MG63 (cell line): ENCODE data around the gene PRUNE2. TPM values are rescaled to one million over a fixed set of nuclear protein-coding genes. Genes with fewer than 3 reads are reported as not detected.
"Not testable (repeated sequence)": the region's sequence is repeated elsewhere in the genome, so short reads cannot be mapped to it uniquely, and the experiment has no call there.

Source experiments
- DNase-seq: peaks from one replicate; pipeline ENCODE4 v3.0.0-alpha.2; 2020
- H3K27me3 ChIP-seq: fragments of 250-450 bp; sonication (Bioruptor Pico); 2 replicates; pipeline ENCODE4 v1.5.1; 2020; ENCODE audit warnings: mild to moderate bottlenecking, moderate library complexity
- H3K36me3 ChIP-seq: fragments of 250-450 bp; sonication (Bioruptor Pico); 2 replicates; pipeline ENCODE4 v1.5.1; 2020; ENCODE audit warnings: mild to moderate bottlenecking, moderate library complexity
- H3K4me3 ChIP-seq: fragments of 250-450 bp; sonication (Bioruptor Pico); 2 replicates; pipeline ENCODE4 v1.5.1; 2020; ENCODE audit warnings: mild to moderate bottlenecking, moderate library complexity
- H3K9me3 ChIP-seq: fragments of 250-450 bp; sonication (Bioruptor Pico); 2 replicates; pipeline ENCODE4 v1.5.1; 2020; ENCODE audit warnings: mild to moderate bottlenecking, moderate library complexity
- total RNA-seq: library from RNA; depleted of rRNA; stranded (reverse); fragments of >200 nt; shearing (Covaris generic); gene quantifications from 2 replicates; pipeline ENCODE4 v1.2.3, GENCODE V29; 2014; ENCODE audit warnings: low replicate concordance

The PRUNE2 gene
- total RNA-seq, 1 experiment from 2014 or later: 2.7 TPM

DNA sequence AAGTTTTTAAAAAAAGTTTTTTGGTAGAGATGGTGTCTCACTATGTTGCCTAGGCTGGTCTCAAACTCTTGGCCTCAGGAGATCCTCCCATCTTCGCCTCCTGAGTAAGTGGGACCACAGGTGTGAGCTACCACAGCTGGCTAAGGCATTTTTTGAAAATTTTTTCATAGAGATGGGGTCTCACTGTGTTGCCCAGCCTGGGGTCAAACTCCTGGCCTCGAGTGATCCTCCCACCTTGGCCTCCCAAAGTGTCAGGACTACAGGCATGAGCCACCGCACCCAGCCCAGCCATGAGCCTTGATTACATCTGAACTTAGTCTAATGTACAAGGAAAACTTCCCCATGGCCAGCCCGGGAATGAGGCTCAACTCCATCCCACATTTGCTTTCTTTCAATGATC, 219.2 kb downstream of the PRUNE2 start:
- DNase-seq: no peak
- H3K27me3 ChIP-seq: no peaks in the 10 kb centered on the region
- H3K4me3 ChIP-seq: no peak overlapping the region
- no peaks in the 10 kb centered on the region for H3K9me3 ChIP-seq
- no peaks in the 10 kb centered on the region for H3K36me3 ChIP-seq

- H3K27me3 ChIP-seq: no peaks in the 10 kb centered on the region
- H3K4me3 ChIP-seq: no peak overlapping the region
- no peak for DNase-seq
- no peaks in the 10 kb centered on the region for H3K36me3 ChIP-seq
- H3K9me3 ChIP-seq: no peaks in the 10 kb centered on the region
These were observed 221.7 kb downstream of the PRUNE2 start for GRCh38 chr9:76684213-76684612.

- Histone ChIP-seq H3K9me3 (no peaks in the 10 kb centered on the region), H3K36me3 (no peaks in the 10 kb centered on the region), H3K27me3 (no peaks in the 10 kb centered on the region), H3K4me3 (no peak overlapping the region)
- DNase-seq: no peak
These were observed 224.4 kb downstream of the PRUNE2 start for GRCh38 chr9:76681556-76681955.

- no peaks in the 10 kb centered on the region for H3K27me3 ChIP-seq
- no peaks in the 10 kb centered on the region for H3K9me3 ChIP-seq
- H3K4me3 ChIP-seq: no peak overlapping the region
- no peak for DNase-seq
- no peaks in the 10 kb centered on the region for H3K36me3 ChIP-seq
These were observed 225.0 kb downstream of the PRUNE2 start for GRCh38 chr9:76680716-76681425.

DNA sequence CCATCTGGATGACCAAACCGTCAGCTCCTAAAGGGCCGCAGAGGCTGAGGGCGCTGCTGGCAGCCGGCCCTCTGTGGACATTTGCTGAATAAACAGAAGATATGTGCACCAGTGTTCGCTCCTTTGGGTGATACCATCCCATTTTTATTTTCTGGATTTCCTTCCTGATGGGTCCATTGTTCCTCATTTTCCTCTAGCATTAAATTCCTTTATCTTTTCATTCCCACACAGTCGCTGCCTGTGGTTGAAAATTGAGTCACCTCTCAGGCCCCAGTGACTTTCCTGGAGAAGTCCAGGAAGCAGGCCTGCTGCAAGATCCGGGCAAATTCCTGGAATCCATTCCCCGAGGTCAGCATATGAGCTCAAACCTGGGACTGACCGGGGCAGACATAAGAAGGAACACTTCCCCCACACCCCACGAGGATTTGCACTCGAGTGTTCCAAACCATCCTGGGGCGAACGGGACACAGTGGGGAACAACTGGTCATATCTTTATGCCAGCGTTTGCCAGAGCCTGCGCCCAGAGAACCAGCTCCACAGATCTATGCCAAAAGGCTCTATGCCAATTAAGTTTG, 228.3 kb downstream of the PRUNE2 start:
- Histone ChIP-seq H3K9me3 (no peaks in the 10 kb centered on the region), H3K36me3 (no peaks in the 10 kb centered on the region), H3K27me3 (no peaks in the 10 kb centered on the region), H3K4me3 (no peak overlapping the region)
- DNase-seq: peak; percentile 23

- DNase-seq: no peak
- no peak overlapping the region for H3K4me3 ChIP-seq
- H3K27me3 ChIP-seq: no peaks in the 10 kb centered on the region
- H3K9me3 ChIP-seq: no peaks in the 10 kb centered on the region
- H3K36me3 ChIP-seq: no peaks in the 10 kb centered on the region
These were observed 229.1 kb downstream of the PRUNE2 start for GRCh38 chr9:76676857-76677256.

DNA sequence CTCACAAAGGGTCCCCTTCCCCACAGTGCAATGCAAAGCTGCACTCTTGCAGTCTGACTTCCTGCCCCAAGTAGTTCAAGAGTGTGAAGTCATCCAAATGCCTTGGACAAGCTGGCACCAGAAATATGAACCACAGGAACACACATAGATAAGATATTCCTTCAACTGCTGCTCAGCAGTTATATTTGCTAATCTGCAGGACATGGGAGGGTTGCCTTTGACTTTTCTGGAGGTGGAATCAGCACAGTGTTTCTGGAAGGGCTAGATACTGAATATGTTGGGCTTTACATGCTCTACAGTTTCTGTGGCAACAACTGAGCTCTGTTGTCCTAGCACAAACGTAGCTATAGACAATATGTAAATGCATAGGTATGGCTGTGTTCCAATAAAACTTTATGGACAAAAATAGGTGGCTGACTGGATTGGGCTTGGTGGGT, 238.4 kb downstream of the PRUNE2 start:
- no peaks in the 10 kb centered on the region for H3K36me3 ChIP-seq
- no peaks in the 10 kb centered on the region for H3K27me3 ChIP-seq
- DNase-seq: peak; percentile 66

DNA sequence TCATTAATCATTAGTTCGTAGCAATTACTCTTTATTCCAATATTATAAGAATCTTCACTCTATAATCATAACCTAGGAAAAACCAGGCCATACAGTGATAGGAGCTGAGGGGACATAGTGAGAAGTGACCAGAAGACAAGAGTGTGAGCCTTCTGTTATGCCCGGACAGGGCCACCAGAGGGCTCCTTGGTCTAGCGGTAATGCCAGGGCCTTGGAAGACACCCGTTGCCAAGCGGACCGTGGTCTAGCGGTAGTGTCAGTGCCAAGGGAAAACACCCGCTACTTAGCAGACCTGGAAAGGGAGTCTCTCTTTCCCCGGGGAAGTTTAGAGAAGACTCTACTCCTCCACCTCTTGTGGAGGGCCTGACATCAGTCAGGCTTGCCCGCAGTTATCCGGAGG, 239.9 kb downstream of the PRUNE2 start:
- not testable (repeated sequence) for H3K27me3 ChIP-seq, H3K36me3 ChIP-seq, H3K9me3 ChIP-seq, H3K4me3 ChIP-seq
- peak; percentile 78 for DNase-seq

More for the DNA sequence above, 238.4 kb downstream of the PRUNE2 start:
- Histone ChIP-seq H3K4me3 (no peak overlapping the region), H3K9me3 (no peaks in the 10 kb centered on the region)

GRCh38 chr9:76665458-76665857, 240.5 kb downstream of the PRUNE2 start:
- Histone ChIP-seq H3K9me3 (no peaks in the 10 kb centered on the region), H3K4me3 (no peak overlapping the region), H3K27me3 (no peaks in the 10 kb centered on the region), H3K36me3 (no peaks in the 10 kb centered on the region)
- no peak for DNase-seq

DNA sequence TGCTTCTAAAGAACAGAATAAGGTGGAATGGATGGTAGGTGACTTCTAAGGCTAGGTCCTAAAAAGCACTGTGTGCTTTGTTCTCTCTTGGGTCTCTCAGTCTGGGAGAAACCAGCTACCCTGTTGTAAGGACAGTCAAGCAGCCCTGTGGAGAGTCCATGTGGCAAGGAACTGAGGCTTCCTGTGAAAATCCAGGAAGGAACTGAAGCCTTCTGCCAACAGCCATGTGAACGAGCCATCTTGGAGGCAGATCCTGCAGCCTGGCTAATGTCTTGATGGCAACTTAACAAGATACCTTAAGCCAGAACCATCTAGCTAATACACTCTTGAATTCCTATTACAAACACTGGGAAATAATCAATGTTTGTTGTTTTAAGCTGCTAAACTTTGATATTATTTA, 241.8 kb downstream of the PRUNE2 start:
- Histone ChIP-seq H3K36me3 (no peaks in the 10 kb centered on the region), H3K27me3 (no peaks in the 10 kb centered on the region), H3K9me3 (no peaks in the 10 kb centered on the region), H3K4me3 (no peak overlapping the region)
- DNase-seq: no peak

GRCh38 chr9:76662476-76663281, 243.2 kb downstream of the PRUNE2 start:
- no peak overlapping the region for H3K4me3 ChIP-seq
- no peaks in the 10 kb centered on the region for H3K27me3 ChIP-seq
- peak; percentile 12 for DNase-seq
- no peaks in the 10 kb centered on the region for H3K9me3 ChIP-seq
- H3K36me3 ChIP-seq: no peaks in the 10 kb centered on the region

GRCh38 chr9:76658510-76659231, 247.2 kb downstream of the PRUNE2 start:
- H3K9me3 ChIP-seq: no peaks in the 10 kb centered on the region
- no peaks in the 10 kb centered on the region for H3K27me3 ChIP-seq
- DNase-seq: no peak
- no peak overlapping the region for H3K4me3 ChIP-seq
- no peaks in the 10 kb centered on the region for H3K36me3 ChIP-seq

GRCh38 chr9:76657265-76657664, 248.6 kb downstream of the PRUNE2 start:
- no peak overlapping the region for H3K4me3 ChIP-seq
- no peaks in the 10 kb centered on the region for H3K27me3 ChIP-seq
- no peaks in the 10 kb centered on the region for H3K36me3 ChIP-seq
- no peak for DNase-seq
- no peaks in the 10 kb centered on the region for H3K9me3 ChIP-seq

DNA sequence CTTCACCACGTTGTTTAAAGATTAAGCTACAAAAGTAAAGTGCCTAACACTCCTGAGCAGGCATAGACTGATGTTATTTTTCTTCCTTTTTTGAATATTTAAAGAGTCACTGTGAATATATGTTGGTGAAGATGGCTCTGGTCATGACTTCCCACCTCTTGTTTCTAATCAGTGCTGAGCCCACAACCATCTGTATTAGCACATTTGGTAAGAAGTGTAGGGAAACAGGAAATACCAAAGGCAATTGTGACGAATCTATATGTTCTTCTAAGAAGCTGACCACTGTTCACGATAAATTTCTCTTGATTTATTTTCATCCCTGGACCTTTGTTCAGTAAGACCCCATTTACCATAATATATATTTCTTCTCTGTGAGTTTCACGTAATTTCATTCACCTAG, 249.9 kb downstream of the PRUNE2 start:
- no peaks in the 10 kb centered on the region for H3K36me3 ChIP-seq

DNA sequence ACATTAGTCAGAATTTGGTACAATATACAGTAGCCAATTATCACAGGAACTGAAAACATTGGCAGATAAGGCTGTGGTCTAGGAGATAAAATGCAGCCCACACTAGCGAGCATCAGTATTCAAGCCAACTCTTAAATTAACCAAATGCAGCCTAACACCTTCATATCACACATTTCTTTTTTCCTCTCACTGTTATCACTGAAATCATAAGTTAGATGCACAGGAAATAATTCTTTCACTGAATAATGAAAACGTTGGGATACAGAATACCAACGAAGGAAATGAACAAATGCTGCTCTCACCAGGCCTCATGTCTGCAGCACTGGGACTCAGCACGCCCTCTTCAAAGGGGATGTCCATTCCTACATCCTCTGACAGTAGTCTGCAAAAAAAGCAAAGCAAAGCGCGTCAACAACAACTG, 250.8 kb downstream of the PRUNE2 start:
- H3K4me3 ChIP-seq: no peak overlapping the region
- DNase-seq: no peak

More for the DNA sequence above, 249.9 kb downstream of the PRUNE2 start:
- Histone ChIP-seq H3K27me3 (no peaks in the 10 kb centered on the region), H3K9me3 (no peaks in the 10 kb centered on the region), H3K4me3 (no peak overlapping the region)
- DNase-seq: no peak

DNA sequence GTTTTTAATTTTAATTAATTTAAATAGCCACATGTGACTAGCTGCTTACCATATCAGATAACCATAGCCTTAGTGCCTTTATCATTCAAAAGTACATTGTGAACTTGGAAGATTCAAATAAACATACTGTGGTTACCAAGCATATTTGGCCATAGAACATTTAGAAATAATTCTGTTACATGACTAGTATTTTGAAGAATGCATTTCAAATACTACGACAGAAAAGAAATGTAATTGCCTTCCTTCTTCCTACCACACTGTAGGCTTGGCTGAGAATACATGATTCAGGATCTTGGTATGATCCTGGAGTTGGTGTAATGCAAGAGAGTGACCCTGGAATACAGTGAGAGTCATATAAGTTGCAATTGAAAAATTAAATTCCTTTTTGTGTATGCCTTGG, 251.3 kb downstream of the PRUNE2 start:
- Histone ChIP-seq H3K4me3 (no peak overlapping the region), H3K36me3 (no peaks in the 10 kb centered on the region), H3K27me3 (no peaks in the 10 kb centered on the region), H3K9me3 (no peaks in the 10 kb centered on the region)
- no peak for DNase-seq

More for the DNA sequence above, 250.8 kb downstream of the PRUNE2 start:
- no peaks in the 10 kb centered on the region for H3K27me3 ChIP-seq
- no peaks in the 10 kb centered on the region for H3K36me3 ChIP-seq
- no peaks in the 10 kb centered on the region for H3K9me3 ChIP-seq

- Histone ChIP-seq H3K27me3 (no peaks in the 10 kb centered on the region), H3K4me3 (no peak overlapping the region), H3K36me3 (no peaks in the 10 kb centered on the region), H3K9me3 (no peaks in the 10 kb centered on the region)
- no peak for DNase-seq
These were observed 251.9 kb downstream of the PRUNE2 start for GRCh38 chr9:76654051-76654461.
